ENCODE measurements around the gene CLEC18C.

DNA sequence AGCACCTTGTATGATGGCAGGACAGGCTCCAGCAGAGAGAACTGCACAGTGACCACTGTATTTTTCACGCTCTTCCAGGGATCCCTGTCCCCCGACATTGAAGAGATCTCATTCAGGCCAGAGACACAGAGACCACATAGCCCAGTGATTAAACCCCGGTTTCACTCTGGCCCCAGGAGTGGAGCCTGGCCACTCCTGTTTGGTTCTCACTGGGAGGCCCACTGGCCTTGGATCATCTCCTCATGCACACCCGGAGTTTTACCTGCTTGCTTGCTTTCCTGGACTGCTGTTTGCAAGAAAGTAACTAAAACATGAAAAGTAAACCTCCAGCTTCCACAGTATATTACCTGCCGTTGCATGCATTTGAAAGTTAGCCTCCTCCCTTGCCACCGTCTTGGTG, 13.2 kb upstream of the CLEC18C start:
- no peak for TF ChIP-seq EGR1 (IDR thresholded peaks at IDR 0.05; ENCODE audit: low read depth)
- no peak for TF ChIP-seq POLR2A (IDR thresholded peaks at IDR 0.05; ENCODE audit: borderline replicate concordance, extremely low read depth, insufficient read depth, insufficient read length)
- no peak for TF ChIP-seq EZH2 (IDR thresholded peaks at IDR 0.05)
- TF ChIP-seq, protein P1, sequence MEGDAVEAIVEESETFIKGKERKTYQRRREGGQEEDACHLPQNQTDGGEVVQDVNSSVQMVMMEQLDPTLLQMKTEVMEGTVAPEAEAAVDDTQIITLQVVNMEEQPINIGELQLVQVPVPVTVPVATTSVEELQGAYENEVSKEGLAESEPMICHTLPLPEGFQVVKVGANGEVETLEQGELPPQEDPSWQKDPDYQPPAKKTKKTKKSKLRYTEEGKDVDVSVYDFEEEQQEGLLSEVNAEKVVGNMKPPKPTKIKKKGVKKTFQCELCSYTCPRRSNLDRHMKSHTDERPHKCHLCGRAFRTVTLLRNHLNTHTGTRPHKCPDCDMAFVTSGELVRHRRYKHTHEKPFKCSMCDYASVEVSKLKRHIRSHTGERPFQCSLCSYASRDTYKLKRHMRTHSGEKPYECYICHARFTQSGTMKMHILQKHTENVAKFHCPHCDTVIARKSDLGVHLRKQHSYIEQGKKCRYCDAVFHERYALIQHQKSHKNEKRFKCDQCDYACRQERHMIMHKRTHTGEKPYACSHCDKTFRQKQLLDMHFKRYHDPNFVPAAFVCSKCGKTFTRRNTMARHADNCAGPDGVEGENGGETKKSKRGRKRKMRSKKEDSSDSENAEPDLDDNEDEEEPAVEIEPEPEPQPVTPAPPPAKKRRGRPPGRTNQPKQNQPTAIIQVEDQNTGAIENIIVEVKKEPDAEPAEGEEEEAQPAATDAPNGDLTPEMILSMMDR (IDR thresholded peaks at IDR 0.05 in 2 of 3, conservative IDR thresholded peaks at IDR 0.05 in 1 of 3; ENCODE audit: borderline replicate concordance in 1 of 3, insufficient read depth in 1 of 3, low read depth in 2 of 3, low read length in 2 of 3), result no peak
- TF ChIP-seq EZH2phosphoT487 (IDR thresholded peaks at IDR 0.05; ENCODE audit: borderline replicate concordance), result no peak
- TF ChIP-seq FOSL1 (IDR thresholded peaks at IDR 0.05; ENCODE audit: low read depth), result no peak
- TF ChIP-seq, protein P2, sequence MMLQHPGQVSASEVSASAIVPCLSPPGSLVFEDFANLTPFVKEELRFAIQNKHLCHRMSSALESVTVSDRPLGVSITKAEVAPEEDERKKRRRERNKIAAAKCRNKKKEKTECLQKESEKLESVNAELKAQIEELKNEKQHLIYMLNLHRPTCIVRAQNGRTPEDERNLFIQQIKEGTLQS (IDR thresholded peaks at IDR 0.05), result no peak
